ENCODE data around the gene ZNF692. TPM values are rescaled to one million over a fixed set of nuclear protein-coding genes. Genes with fewer than 3 reads are reported as not detected.
A peak's percentile ranks its signal among the peaks of the same experiment; 100 is the strongest.

The ZNF692 gene
- total RNA-seq, 1 donor from 2014 or later = 73.0 TPM

- Mint-ChIP-seq H3K4me3 (no peak overlapping the region), H3K27ac (no peak overlapping the region), H3K36me3 (peaks cover 11% of the 10 kb centered on the region), H3K27me3 (no peaks in the 10 kb centered on the region), H3K9me3 (no peaks in the 10 kb centered on the region), H3K4me1 (ENCODE audit: unreplicated experiment) (no peaks in the 10 kb centered on the region)
- TF ChIP-seq CTCF (conservative IDR thresholded peaks at IDR 0.05) = no peak
- no peak for DNase-seq (ENCODE audit: extremely low spot score, unreplicated experiment)
Observed at GRCh38 chr1:248849637-248850036, 9.2 kb downstream of the ZNF692 start.

- H3K4me1 Mint-ChIP-seq (ENCODE audit: unreplicated experiment) = no peaks in the 10 kb centered on the region
Observed at GRCh38 chr1:248849152-248849551, 9.7 kb downstream of the ZNF692 start.

GRCh38 chr1:248848602-248849001 lies 10.3 kb downstream of the ZNF692 start:
- Mint-ChIP-seq H3K4me3 (no peak overlapping the region), H3K27me3 (no peaks in the 10 kb centered on the region), H3K4me1 (ENCODE audit: unreplicated experiment) (no peaks in the 10 kb centered on the region), H3K27ac (no peak overlapping the region), H3K9me3 (no peaks in the 10 kb centered on the region), H3K36me3 (peaks cover 3% of the 10 kb centered on the region)
- TF ChIP-seq CTCF (conservative IDR thresholded peaks at IDR 0.05) = no peak
- DNase-seq (ENCODE audit: extremely low spot score, unreplicated experiment) = no peak

More at GRCh38 chr1:248849152-248849551, 9.7 kb downstream of the ZNF692 start:
- H3K27me3 Mint-ChIP-seq = no peaks in the 10 kb centered on the region
- TF ChIP-seq CTCF (conservative IDR thresholded peaks at IDR 0.05) = no peak
- no peaks in the 10 kb centered on the region for H3K9me3 Mint-ChIP-seq
- no peak overlapping the region for H3K27ac Mint-ChIP-seq
- H3K4me3 Mint-ChIP-seq = no peak overlapping the region
- peak; percentile 29 for DNase-seq (ENCODE audit: extremely low spot score, unreplicated experiment)
- peaks cover 6% of the 10 kb centered on the region for H3K36me3 Mint-ChIP-seq

- Mint-ChIP-seq H3K4me1 (ENCODE audit: unreplicated experiment) (no peaks in the 10 kb centered on the region), H3K9me3 (no peaks in the 10 kb centered on the region), H3K27ac (no peak overlapping the region), H3K27me3 (no peaks in the 10 kb centered on the region), H3K36me3 (peaks cover 3% of the 10 kb centered on the region), H3K4me3 (no peak overlapping the region)
- TF ChIP-seq CTCF (conservative IDR thresholded peaks at IDR 0.05) = no peak
- peak; percentile 68 for DNase-seq (ENCODE audit: extremely low spot score, unreplicated experiment)
Observed at GRCh38 chr1:248847956-248848561, 10.8 kb downstream of the ZNF692 start.

GRCh38 chr1:248847181-248847955 lies 11.5 kb downstream of the ZNF692 start:
- peaks cover 3% of the 10 kb centered on the region for H3K36me3 Mint-ChIP-seq

More at GRCh38 chr1:248847181-248847955, 11.5 kb downstream of the ZNF692 start:
- Mint-ChIP-seq H3K27me3 (no peaks in the 10 kb centered on the region), H3K4me1 (ENCODE audit: unreplicated experiment) (peaks cover 2% of the 10 kb centered on the region), H3K9me3 (no peaks in the 10 kb centered on the region), H3K27ac (no peak overlapping the region), H3K4me3 (no peak overlapping the region)
- TF ChIP-seq CTCF (conservative IDR thresholded peaks at IDR 0.05) = no peak
- peak; percentile 62 for DNase-seq (ENCODE audit: extremely low spot score, unreplicated experiment)

Data from type B pancreatic cell (in vitro differentiated cells).